Measurements from ENCODE around the gene STIM1. TPM values are rescaled to one million over a fixed set of nuclear protein-coding genes. Genes with fewer than 3 reads are reported as not detected.

Gene STIM1
- total RNA-seq, 4 donors from 2014 or later: 42.4 to 114 (median 72.8) TPM

DNA sequence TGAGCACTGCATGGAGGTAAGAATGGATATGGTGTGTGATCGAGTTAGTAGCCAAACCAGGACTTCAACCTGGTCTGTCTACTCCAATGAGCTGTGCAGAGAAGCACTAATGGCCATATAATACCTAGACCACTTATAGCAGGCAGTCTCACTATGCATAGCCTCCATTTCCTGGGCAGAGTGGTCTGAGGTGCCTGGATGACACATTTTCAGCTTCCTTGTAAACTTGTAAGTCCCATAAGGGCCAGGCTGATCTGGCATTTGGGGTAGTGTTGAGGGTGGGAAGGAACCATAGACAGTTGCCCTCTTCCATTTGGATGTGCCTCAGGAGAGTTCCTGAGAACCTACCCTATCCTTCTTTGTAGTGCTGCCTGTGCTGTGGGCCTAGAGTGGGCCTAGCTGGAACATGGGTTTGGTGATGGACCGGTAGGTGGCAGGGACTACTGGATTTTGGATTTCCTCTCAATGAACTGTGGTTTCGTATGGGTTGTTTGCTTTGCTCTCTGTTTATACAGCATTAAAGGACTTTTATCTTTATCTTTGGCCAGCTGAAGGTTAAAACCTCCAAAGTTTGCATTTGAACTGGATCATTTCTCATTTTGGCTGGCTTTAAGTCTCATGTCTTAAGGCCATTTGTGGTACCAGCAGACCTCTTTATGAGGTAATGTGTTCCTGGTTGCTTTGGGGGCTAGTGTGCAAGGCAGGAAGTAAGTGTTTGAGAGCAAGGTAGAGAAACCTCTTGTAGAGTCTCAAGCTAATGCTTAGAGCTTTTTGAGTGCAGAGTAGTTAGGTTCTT lies 86.9 kb downstream of the STIM1 start:
- no peaks in the 10 kb centered on the region for H3K27me3 ChIP-seq
- 50 to 78% methylated on average over 2 to 3 of the region's 3 CpGs for whole genome bisulfite sequencing, 2 donors (ENCODE audit: low coverage in 1 of 2)
- H3K27ac ChIP-seq: peak overlapping the region in 3 of 4 donors; percentile 29 to 35 (median 30)
- no peak for TF ChIP-seq POLR2A (IDR thresholded peaks at IDR 0.05)
- TF ChIP-seq EP300 (IDR thresholded peaks at IDR 0.05): no peak
- TF ChIP-seq, protein P1, sequence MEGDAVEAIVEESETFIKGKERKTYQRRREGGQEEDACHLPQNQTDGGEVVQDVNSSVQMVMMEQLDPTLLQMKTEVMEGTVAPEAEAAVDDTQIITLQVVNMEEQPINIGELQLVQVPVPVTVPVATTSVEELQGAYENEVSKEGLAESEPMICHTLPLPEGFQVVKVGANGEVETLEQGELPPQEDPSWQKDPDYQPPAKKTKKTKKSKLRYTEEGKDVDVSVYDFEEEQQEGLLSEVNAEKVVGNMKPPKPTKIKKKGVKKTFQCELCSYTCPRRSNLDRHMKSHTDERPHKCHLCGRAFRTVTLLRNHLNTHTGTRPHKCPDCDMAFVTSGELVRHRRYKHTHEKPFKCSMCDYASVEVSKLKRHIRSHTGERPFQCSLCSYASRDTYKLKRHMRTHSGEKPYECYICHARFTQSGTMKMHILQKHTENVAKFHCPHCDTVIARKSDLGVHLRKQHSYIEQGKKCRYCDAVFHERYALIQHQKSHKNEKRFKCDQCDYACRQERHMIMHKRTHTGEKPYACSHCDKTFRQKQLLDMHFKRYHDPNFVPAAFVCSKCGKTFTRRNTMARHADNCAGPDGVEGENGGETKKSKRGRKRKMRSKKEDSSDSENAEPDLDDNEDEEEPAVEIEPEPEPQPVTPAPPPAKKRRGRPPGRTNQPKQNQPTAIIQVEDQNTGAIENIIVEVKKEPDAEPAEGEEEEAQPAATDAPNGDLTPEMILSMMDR (IDR thresholded peaks at IDR 0.05): no peak
- no peak for TF ChIP-seq POLR2AphosphoS5 (IDR thresholded peaks at IDR 0.05)
- H3K9me3 ChIP-seq: no peaks in the 10 kb centered on the region
- ATAC-seq: no peak
- H3K4me3 ChIP-seq: no peak overlapping the region
- no peaks in the 10 kb centered on the region for H3K36me3 ChIP-seq
- peaks cover 25 to 87% (median 46%) of the 10 kb centered on the region in 3 donors for H3K4me1 ChIP-seq

DNA sequence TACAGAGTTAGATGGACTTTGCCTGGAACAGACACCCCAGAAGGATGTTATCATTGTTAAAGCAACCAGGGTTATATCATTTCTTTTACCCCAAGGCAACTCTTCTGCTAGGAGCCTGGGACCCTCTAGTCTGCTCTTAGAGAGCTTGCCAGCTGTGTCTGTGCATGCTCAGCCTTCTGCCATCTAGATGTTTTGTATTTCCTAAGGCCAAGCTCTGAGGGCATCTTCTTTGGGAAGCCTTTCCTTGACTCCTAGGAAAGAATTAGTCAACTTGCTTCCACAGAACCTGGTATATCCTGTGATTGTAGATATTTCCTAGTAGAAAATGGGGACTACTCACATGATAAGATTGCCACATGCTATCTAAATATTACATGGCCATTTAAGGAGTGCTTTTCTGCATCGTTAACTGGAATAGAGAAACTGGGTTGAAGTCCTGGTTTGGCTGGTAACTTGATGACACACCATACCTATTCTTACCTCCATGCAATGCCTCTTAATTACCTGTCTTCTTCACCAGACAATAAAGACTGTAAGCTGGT lies 87.6 kb downstream of the STIM1 start:
- H3K4me1 ChIP-seq: peaks cover 29 to 93% (median 53%) of the 10 kb centered on the region in 3 donors
- no peaks in the 10 kb centered on the region for H3K9me3 ChIP-seq
- H3K27me3 ChIP-seq: no peaks in the 10 kb centered on the region
- TF ChIP-seq, protein P1 (IDR thresholded peaks at IDR 0.05): no peak
- no peak for TF ChIP-seq POLR2AphosphoS5 (IDR thresholded peaks at IDR 0.05)
- TF ChIP-seq POLR2A (IDR thresholded peaks at IDR 0.05): no peak
- no peak for TF ChIP-seq EP300 (IDR thresholded peaks at IDR 0.05)
- peak; percentile 8 for ATAC-seq
- H3K27ac ChIP-seq: peak overlapping the region in 3 of 4 donors; percentile 29 to 35 (median 30)
- 20% methylated on average over 1 of the region's 1 CpG; no CpG with 5 or more reads in 1 of the 2 donors for WGBS, 2 donors (ENCODE audit: low coverage in 1 of 2)
- H3K36me3 ChIP-seq: no peaks in the 10 kb centered on the region
- no peak overlapping the region for H3K4me3 ChIP-seq

DNA sequence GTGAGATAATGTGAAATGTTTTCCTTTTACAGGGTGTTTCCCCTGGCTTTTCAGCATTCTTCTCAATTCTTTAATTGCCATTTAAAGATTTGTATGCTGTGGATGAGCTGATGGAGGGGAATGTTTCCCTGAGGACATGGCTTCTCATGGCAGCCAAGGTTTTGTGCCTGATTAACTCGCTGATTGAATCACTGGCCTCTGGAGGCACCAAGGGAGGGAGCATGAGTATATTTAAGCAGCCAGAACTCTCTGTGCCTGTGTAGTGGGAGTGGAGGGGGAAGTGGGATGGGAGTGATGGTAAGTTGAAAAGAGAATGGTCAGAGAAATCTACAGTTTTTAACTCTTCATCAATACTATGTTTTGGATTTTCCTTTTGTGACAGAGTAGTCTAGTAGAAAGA lies 88.7 kb downstream of the STIM1 start:
- TF ChIP-seq POLR2A (IDR thresholded peaks at IDR 0.05): no peak
- TF ChIP-seq, protein P1 (IDR thresholded peaks at IDR 0.05): no peak
- peak; percentile 10 for TF ChIP-seq POLR2AphosphoS5 (IDR thresholded peaks at IDR 0.05)
- TF ChIP-seq EP300 (IDR thresholded peaks at IDR 0.05): no peak
- ATAC-seq: peak; percentile 54
- peaks cover 29 to 94% (median 48%) of the 10 kb centered on the region in 3 donors for H3K4me1 ChIP-seq
- no peaks in the 10 kb centered on the region for H3K27me3 ChIP-seq
- H3K9me3 ChIP-seq: no peaks in the 10 kb centered on the region
- no peak overlapping the region for H3K4me3 ChIP-seq
- peak overlapping the region in 3 of 4 donors; percentile 54 to 82 (median 81) for H3K27ac ChIP-seq
- no peaks in the 10 kb centered on the region for H3K36me3 ChIP-seq
- WGBS, 2 donors (ENCODE audit: low coverage in 1 of 2): 40 to 63% methylated on average over 1 of the region's 1 CpG

DNA sequence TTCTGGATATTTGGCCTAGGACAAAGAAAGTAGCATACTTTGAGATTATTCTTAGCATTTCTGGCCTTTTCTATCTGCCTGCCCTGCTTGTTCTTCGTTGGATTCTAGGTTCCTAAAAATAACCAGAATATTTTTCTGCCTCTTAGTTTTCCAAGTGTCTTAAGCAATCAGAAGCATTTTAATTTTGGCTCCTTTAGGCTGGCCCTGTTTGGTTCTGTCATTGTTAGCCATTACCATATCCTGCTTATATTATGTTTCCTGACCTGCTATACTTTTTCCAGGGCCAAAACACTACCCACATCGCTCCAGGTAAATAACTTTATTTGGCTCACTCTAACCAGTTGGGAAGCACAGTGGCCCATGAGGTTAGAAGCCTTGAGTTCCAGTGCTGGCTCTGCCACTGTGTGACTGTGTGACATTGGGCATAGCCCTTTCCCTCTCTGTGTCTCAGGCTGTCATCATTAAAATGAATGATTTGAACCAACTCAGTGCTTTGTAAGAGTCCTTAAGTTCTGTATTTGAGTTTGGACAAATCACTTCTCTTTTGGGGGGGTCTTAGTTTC lies 91.1 kb downstream of the STIM1 start:
- Histone ChIP-seq H3K36me3 (no peaks in the 10 kb centered on the region), H3K27me3 (no peaks in the 10 kb centered on the region), H3K4me3 (no peak overlapping the region), H3K4me1 (peaks cover 37 to 95% (median 64%) of the 10 kb centered on the region in 3 donors), H3K27ac (peak overlapping the region; percentile 81 to 92 (median 84)), H3K9me3 (no peaks in the 10 kb centered on the region)
- ATAC-seq: peak; percentile 52
- TF ChIP-seq POLR2AphosphoS5 (IDR thresholded peaks at IDR 0.05) (peak; percentile 36), EP300 (IDR thresholded peaks at IDR 0.05) (no peak)
- WGBS, 2 donors (ENCODE audit: low coverage in 1 of 2): 0 to 8% methylated on average over 1 to 2 of the region's 2 CpGs

DNA sequence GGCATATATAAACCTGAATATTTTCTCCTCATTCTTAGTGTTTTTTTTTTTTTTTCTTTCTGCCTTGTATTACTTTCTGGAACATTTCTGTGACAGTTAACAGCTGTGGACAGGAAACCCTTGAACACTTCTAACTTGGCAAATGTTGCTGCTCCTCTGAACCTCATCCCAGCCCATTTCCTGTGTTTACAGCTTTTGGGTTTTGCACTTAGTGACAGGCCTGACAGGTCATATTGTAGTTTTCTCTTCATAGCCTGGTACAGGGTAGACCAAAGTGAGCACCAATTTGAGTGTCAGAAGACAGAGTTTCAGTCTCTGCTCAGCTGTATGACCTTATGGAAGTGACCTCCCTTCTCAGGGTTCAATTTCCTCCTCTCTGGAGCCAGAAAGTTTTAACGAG lies 91.6 kb downstream of the STIM1 start:
- H3K4me3 ChIP-seq: no peak overlapping the region
- peak; percentile 73 for ATAC-seq
- TF ChIP-seq POLR2A (IDR thresholded peaks at IDR 0.05): no peak
- no peak for TF ChIP-seq EP300 (IDR thresholded peaks at IDR 0.05)
- TF ChIP-seq, protein P1 (IDR thresholded peaks at IDR 0.05): no peak
- TF ChIP-seq POLR2AphosphoS5 (IDR thresholded peaks at IDR 0.05): peak; percentile 75
- 0% methylated on average over 1 of the region's 1 CpG for WGBS, 2 donors (ENCODE audit: low coverage in 1 of 2)
- H3K4me1 ChIP-seq: peaks cover 34 to 100% (median 67%) of the 10 kb centered on the region in 3 donors
- no peaks in the 10 kb centered on the region for H3K27me3 ChIP-seq
- H3K27ac ChIP-seq: peak overlapping the region; percentile 81 to 92 (median 84)
- no peaks in the 10 kb centered on the region for H3K9me3 ChIP-seq
- H3K36me3 ChIP-seq: no peaks in the 10 kb centered on the region

All from gastroesophageal sphincter (tissue), 4 donors.